ENCODE measurements around the gene OR51L1. TPM values are rescaled to one million over a fixed set of nuclear protein-coding genes. Genes with fewer than 3 reads are reported as not detected.
A peak's percentile ranks its signal among the peaks of the same experiment; 100 is the strongest.
"Not testable (repeated sequence)": the region's sequence is repeated elsewhere in the genome, so short reads cannot be mapped to it uniquely, and the experiment has no call there.

The OR51L1 gene, protein sequence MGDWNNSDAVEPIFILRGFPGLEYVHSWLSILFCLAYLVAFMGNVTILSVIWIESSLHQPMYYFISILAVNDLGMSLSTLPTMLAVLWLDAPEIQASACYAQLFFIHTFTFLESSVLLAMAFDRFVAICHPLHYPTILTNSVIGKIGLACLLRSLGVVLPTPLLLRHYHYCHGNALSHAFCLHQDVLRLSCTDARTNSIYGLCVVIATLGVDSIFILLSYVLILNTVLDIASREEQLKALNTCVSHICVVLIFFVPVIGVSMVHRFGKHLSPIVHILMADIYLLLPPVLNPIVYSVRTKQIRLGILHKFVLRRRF
- not detected for total RNA-seq
- not detected for polyA plus RNA-seq

GRCh38 chr11:4994551-4994950 is at the start of gene OR51L1:
TSS of gene OR51L1 (plus strand) at chr11:4994851. CDS start at chr11:4998983, 4,132 bp downstream.
- no peaks in the 10 kb centered on the region for H3K9me3 ChIP-seq
- no peak for FAIRE-seq
- TF ChIP-seq CTCF (IDR thresholded peaks at IDR 0.05) = no peak

DNA sequence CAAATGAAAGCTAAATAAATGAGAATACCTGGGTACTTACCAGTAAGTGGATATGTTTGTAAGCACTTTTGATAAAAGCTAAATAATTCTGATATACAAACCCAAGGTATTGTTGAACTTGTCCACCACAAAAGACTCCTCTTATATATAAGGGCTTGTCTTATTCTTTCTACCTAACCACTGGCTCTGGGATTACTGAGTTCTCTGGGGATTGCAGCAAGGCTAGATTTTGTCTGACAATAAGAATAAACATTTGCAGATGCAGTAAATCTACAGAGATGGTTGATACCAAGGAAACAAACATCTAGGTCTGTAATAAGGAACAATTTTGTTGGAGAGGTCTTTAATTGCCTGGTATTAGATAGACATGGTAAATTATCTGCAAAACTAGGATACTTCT is 47.1 kb upstream of the OR51L1 start, which contains the start of gene OR51A4:
OR51A4 (minus strand) TSS at position 101 of the 400 bp plus-strand sequence. CDS start 505 bp downstream, outside the sequence.
- Histone ChIP-seq H3K4me1 (no peaks in the 10 kb centered on the region), H3K4me3 (no peak within 1 kb of the TSS), H3K27ac (no peak within 1 kb of the TSS), H3K36me3 (no peaks in the 10 kb centered on the region), H3K9me3 (no peaks in the 10 kb centered on the region), H3K27me3 (no peaks in the 10 kb centered on the region)
- FAIRE-seq (no peak), DNase-seq (no peak), ATAC-seq (no peak)
- intact Hi-C loops (cut with DNase I) = no loop called here
- TF ChIP-seq CTCF (IDR thresholded peaks at IDR 0.05) = no peak

More at GRCh38 chr11:4994551-4994950, at the start of gene OR51L1:
- Histone ChIP-seq H3K4me3 (no peak within 1 kb of the TSS), H3K27ac (no peak within 1 kb of the TSS), H3K27me3 (no peaks in the 10 kb centered on the region), H3K36me3 (no peaks in the 10 kb centered on the region), H3K4me1 (no peaks in the 10 kb centered on the region)
- ATAC-seq = no peak
- WGBS, 2 donors = 75 to 86% methylated on average over 2 of the region's 2 CpGs
- intact Hi-C loops (cut with DNase I) = no loop called here
- DNase-seq = no peak

DNA sequence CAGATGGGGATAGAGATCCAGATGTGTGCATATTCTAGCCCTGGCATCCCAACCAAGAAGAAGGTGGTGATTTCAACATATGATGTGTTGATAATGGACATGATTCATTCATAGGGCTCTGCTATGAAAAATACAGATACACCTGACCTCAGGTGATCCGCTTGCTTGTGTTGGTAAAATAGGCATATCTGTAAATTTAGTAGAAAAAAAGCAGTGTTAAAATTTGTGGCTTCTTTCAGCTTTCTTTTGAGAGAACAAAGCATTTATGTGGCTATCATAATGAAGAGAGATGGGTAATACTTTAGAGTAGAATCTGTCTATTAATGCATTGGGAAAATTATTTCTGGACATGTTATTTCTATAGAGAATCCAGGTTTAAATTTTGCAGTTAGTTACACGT is 39.0 kb upstream of the OR51L1 start, which contains the start of gene OR51A2:
OR51A2 (minus strand) TSS at position 101 of the 400 bp plus-strand sequence; CDS start at position 101, 0 bp downstream.
- H3K4me1 ChIP-seq; H3K9me3 ChIP-seq; FAIRE-seq; H3K4me3 ChIP-seq; H3K27me3 ChIP-seq; DNase-seq; H3K27ac ChIP-seq; ATAC-seq; H3K36me3 ChIP-seq; intact Hi-C loops (cut with DNase I): not testable (repeated sequence)
- 88 to 89% methylated on average over 2 of the region's 2 CpGs for WGBS, 2 donors

DNA sequence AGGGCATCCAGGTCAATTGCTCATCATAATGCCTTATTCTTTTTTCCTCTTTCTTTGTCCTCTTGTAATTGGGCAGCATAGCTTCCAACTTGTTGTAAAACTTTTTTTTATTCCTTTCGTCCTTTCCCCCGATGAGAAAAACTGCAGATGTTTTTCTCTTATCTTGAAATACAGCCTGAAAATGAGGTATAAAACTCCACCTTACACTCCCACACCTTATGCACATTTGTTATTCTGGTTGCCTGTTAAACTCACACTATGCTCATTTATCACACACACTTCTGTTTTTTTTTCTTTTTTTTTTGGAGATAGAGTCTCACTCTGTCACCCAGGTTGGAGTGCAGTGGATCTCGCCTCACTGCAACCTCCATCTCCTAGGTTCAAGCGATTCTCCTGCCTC is 37.3 kb upstream of the OR51L1 start:
- TF ChIP-seq CTCF (IDR thresholded peaks at IDR 0.05) = no peak
- Histone ChIP-seq H3K9me3 (no peaks in the 10 kb centered on the region), H3K27me3 (no peaks in the 10 kb centered on the region), H3K4me1 (peaks cover 0 to 7% (median 0%) of the 10 kb centered on the region in 3 donors), H3K27ac (no peak overlapping the region), H3K4me3 (no peak overlapping the region), H3K36me3 (no peaks in the 10 kb centered on the region)
- peak; percentile 69 to 94 (median 77) for ATAC-seq
- 34 to 35% methylated on average over 4 of the region's 4 CpGs for WGBS, 2 donors
- FAIRE-seq = no peak
- DNase-seq = no peak
- intact Hi-C loops (cut with DNase I) = no loop called here

DNA sequence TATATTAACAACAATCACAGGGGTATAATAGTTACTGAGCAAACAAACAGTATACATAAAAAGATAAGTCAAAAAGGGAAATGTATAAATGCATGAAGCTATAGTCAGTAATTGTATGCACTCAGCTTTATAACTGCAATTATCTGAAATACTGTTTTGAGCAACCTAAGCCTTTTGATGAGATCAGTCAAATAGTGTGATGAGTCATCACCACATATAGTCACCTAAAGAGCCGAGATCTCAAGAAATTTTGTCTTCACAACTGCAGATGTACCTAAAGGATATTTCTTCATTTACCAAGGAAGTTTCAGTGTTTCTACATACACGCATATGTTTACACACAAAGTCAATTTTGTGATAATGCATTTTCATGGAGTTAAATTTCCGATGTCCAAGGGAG is 33.8 kb upstream of the OR51L1 start:
- DNase-seq (no peak), FAIRE-seq (no peak), ATAC-seq (no peak)
- no peak overlapping the region for H3K27ac ChIP-seq
- H3K27me3 ChIP-seq = no peaks in the 10 kb centered on the region
- H3K9me3 ChIP-seq = no peaks in the 10 kb centered on the region
- intact Hi-C loops (cut with DNase I) = no loop called here
- H3K4me3 ChIP-seq = no peak overlapping the region
- H3K36me3 ChIP-seq = no peaks in the 10 kb centered on the region
- 47 to 56% methylated on average over 3 of the region's 3 CpGs for WGBS, 2 donors
- peaks cover 0 to 7% (median 0%) of the 10 kb centered on the region in 3 donors for H3K4me1 ChIP-seq
- no peak for TF ChIP-seq CTCF (IDR thresholded peaks at IDR 0.05)

Data from pancreas (tissue), 10 donors.